PC-9 (cell line): ENCODE measurements around the gene MACROD2.

Experiments used
- CTCF ChIP-seq: fragments of 200-600 bp; sonication (generic); conservative IDR thresholded peaks from 2 replicates; pipeline ENCODE4 v1.6.1; 2017; ENCODE audit warnings: mixed run types, antibody characterized with exemption, mild to moderate bottlenecking, moderate library complexity
- EZH2 ChIP-seq: fragments of 200-600 bp; sonication (generic); IDR thresholded peaks from 2 replicates; pipeline ENCODE4 v1.8.0; 2017; ENCODE audit warnings: antibody characterized with exemption, low read depth

GRCh38 chr20:16004108-16004854 is 2009.0 kb downstream of the MACROD2 start:
- no peak for TF ChIP-seq CTCF
- TF ChIP-seq EZH2: no peak
